NCI-H2196 treated with DMSO at 0.1 percent for 48 hours (cell line): ENCODE data around the gene CARD19.
A peak's percentile ranks its signal among the peaks of the same experiment; 100 is the strongest.

Experiments used
- DNase-seq: peaks from one replicate; lab custom pipeline; 2025; ENCODE audit not compliant: unreplicated experiment; lab: John Stamatoyannopoulos, UW

Gene CARD19

DNA sequence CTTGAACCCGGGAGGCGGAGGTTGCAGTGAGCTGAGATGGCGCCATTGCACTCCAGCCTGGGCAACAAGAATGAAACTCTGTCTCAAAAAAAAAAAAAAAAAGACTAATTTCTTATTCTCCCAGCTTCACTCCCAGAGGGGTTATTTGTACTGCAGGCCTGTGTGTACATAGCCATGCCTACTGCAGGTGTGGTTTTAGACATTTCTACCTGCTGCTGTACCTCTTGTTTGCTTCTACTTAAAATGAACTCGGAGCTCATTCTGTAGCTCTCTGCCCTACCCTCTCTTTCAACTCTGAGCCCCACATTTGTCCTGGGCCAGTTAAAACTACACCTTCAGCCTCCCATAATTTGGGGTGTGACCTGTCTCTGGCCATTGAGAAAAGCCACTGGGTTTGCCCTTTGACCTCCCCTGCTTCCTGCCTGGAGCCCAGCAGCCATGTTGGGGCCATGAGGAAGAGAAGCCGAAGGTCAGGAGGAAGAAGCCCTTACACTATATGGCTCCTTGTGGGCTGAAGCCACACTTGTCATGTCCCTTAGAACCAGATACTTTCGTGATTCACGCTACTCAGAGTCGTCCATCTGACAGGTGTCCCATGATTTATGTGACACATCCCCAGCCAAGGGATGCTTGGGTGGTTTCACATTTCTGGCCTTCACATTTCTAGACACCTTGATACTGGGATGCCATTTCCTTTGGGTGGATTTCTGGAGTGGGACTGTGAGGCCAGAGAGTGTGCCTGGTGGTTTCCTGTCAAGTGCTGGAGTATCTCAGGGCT lies 9.4 kb upstream of the CARD19 start:
- no peak for DNase-seq

DNA sequence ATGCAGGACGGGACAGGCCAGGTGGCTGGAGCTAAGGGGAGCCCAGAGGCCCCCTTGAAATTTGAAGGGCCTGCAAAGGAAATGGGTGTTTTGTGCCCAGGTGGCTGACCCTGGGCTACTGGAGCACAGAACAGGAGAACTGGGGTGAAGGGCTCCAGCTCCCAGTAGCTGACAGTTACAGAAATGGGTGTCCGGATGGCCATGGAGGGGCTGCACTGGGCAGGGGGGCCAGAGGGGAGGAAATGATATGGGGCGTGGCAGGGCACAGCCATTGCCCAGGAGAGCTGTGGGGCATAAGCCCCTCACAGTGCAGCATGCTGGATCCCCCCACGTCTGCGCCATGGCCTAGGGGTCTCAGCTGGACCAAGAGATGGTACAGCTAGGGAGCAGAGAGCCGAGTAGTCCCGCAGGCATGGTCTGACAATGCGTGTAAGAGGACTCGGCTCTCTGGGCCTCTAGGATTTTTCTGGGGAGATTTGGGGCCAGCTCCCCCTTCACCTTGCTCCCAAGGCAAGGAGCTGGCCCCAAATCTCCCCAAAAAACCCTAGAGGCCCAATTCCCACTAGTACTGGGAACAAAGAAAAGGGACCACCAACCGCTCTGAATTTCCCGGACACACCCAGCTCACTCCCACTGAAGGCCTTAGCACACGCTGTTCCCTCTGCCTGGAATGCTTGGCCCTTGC lies 7.9 kb upstream of the CARD19 start:
- no peak for DNase-seq

GRCh38 chr9:93088656-93089015 lies 7.4 kb upstream of the CARD19 start:
- DNase-seq: no peak

DNA sequence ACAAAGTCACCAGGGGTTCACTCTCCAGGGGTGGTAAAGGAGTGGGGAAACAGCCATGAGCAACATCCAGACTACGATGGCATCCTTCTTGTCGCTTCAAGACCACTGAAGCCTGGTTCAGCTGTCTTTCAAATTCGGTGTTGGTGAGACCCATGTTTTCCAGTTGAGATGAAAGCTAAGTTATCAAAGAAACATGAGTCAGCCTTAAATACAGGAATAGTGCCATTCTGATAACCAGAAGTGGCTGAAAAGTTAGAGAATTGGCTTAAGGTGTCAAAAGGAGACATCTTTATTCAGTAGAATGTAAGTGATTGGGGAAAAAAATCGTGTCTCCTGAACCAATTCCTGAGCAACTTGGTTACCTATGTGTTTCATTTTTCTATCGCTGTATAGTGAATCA lies 7.0 kb upstream of the CARD19 start:
- no peak for DNase-seq

- no peak for DNase-seq
Observed at GRCh38 chr9:93089481-93089991, 6.5 kb upstream of the CARD19 start.

GRCh38 chr9:93090091-93090655 lies 5.8 kb upstream of the CARD19 start:
- DNase-seq: no peak

DNA sequence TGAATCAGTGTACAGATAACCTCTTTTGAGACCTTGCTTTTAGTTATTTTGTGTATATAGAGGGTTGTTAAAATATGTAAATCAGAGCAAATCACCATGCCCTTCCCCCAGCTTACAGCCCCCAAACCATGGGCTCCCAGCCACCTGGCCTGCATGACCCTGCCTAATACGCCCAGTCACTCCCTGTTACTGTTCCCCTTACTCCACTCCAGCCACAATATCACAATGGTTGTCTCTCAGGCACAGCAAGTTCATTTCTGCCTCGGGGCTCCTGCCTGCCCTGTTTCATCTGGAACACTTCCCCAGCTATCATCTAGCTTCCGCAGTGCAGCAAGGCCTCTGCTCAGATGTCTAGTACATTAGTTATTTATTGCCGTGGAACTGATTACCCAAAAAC lies 5.0 kb upstream of the CARD19 start:
- DNase-seq: no peak

GRCh38 chr9:93091453-93092081 lies 4.5 kb upstream of the CARD19 start:
- DNase-seq: no peak

DNA sequence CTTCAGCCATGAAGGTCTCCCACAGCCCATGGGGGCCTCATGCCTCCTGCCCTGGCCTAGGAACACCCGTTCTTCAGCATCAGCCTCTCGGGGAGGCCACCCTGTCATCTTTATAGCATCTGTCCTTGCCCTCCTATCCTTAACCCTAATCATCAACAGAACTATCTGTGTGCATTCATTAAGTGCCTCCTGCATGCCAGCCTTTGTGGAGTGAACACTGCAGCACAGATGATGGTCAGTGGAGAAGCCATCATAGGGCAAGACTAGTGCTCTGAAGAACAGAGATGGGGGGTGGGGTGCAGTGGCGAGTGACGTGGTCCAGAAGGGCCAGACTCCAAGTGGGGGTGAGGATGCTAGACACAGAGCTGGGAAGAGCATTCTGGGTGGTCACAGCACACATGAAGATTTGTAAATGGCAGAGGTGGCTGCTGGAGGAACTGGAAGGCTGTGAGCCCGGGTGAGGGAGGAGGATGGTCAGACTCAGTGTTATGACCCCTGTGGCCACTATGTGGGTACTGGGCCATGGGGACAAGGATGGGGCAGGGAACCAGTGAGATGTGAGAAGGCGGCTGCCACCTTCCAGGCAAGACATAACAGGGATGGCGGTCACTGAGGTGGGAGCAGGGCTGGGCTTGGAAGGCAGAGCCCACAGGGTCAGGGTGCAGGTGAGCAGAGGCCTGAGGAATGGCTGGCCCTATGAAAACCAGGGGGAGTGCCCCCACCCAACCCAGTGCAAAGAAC lies 3.6 kb upstream of the CARD19 start:
- no peak for DNase-seq

DNA sequence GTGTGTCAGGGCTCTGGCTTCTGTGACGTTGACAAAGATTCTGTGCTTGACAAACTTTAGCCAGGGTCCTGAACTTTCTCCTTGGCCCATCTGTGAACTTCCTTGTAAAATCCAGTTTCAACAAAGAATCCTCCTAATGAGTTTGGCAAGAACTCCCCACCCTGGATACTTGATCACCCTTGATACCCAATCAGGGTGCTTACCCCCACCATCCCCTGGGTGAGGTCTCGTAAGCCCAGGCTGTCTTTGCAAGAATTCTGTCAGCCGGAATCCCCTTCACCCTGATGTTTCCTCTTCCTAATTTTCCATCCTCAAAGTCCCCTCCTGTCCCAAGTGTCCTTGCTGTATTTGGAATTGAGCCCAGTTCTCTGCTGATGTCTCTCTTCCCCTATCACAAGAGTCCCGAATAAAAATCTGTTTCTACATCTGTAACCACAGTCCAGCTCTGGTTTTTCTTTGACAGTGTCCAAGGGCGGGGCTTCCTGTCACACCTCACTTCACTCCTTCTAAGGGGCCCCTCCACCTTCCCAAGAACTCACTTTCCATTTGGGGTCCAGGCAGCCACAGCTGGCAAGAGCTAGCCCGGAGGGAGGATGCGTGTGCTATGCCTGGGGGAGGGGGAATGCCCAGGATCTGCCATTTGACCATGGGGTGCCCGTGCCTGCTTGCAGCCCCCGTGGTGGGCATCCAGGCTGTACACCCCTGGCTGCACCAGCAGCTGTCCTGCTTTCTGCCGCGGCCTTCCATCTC lies 2.7 kb upstream of the CARD19 start:
- no peak for DNase-seq

DNA sequence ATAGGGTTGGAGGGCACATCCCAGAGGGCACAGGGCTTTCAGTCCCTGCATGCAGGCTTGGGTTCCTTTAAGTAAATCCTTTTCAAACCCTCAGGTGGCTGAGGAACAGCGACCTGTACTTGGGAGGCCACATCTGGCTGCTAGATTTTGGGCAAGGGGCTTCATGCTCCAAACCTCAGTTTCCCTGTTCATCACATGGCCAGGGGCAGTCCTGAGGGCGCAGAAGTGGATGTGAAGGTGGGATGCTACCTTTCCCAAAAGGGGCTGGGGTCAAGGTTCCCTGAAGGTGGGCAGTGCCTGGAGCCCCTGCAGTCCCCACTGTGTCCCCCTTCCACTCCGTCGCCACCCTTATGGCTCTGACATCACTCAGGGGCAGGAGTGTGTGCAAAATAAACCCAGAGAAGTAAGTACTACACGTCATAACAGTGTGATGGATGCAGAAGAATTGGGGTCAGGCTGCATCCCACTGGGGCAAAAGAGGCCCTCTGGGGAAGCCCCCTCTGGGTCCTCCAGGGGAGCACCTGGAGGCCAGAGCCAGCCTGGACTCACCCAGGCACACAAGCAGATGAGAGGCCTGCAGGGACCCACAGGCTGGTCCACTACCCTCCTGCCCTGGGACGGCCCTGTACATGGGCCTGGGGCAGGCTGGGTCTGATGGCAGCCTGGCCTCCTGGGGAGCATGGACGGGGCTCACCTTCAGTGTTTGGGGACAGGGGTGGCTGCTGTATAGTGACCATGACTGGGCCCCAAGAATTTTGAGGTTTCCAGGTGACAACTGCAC lies 1.9 kb upstream of the CARD19 start:
- no peak for DNase-seq

GRCh38 chr9:93094658-93095204 lies 1.3 kb upstream of the CARD19 start:
- no peak for DNase-seq

GRCh38 chr9:93095205-93096130 lies 549 bp upstream of the CARD19 start:
- peak; percentile 99 for DNase-seq

DNA sequence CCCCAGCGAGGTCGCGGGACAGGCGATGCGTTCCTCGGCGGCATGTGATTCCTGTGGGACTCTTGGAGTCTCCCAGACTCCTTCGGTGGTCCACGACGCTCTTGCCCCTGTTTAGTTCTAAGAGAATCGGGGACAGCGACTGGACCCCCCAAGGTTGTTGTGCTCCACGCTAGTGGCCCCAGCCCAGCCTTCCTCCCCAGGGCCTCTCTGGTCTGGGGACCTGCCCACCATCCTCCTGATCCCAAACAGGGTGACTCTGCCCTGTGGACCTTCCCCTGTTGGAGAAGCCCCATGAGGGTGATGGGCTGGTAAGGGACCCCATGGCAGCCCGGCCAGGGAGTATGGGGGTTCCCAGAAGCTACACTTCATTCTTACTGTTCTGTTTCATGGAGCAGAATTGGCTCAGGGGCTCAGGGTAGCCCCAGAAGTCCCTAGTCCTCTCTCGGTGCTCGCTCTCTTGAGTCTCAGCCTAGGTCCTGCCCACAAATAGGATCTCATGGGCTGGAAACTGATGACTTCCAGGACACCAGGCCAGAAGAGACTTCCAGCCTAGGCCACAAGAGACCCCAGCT lies 880 bp downstream of the CARD19 start:
- DNase-seq: no peak

- DNase-seq: no peak
Observed at GRCh38 chr9:93097511-93098201, 1.6 kb downstream of the CARD19 start.

GRCh38 chr9:93098236-93098946 lies 2.4 kb downstream of the CARD19 start:
- peak; percentile 53 for DNase-seq
